Kidney epithelial cell (primary cell): ENCODE measurements around the gene C1orf174. TPM values are rescaled to one million over a fixed set of nuclear protein-coding genes. Genes with fewer than 3 reads are reported as not detected.

Source experiments
- DNase-seq: peaks from one replicate; pipeline ENCODE4 v3.0.0-alpha.2; 2010; ENCODE audit warnings: low read depth
- H3K27me3 ChIP-seq: 2 replicates; pipeline ENCODE4 v1.6.0; 2011; ENCODE audit warnings: low read length; ENCODE audit not compliant: control insufficient read depth, insufficient read depth
- H3K36me3 ChIP-seq: 2 replicates; pipeline ENCODE4 v1.5.1; 2011; ENCODE audit warnings: low read length; ENCODE audit not compliant: control insufficient read depth, insufficient read depth
- H3K4me3 ChIP-seq: 2 replicates; pipeline ENCODE4 v1.5.1; 2011; ENCODE audit warnings: low read depth, mild to moderate bottlenecking, control low read depth, low read length
- total RNA-seq: library from RNA; depleted of rRNA; stranded (reverse); fragments of >200 nt; gene quantifications from 2 replicates; pipeline ENCODE4 v1.2.3, GENCODE V29; 2015
- TF ChIP-seq, protein P1 (sequence below): IDR thresholded peaks from 2 replicates; pipeline ENCODE4 v1.5.1; 2011; ENCODE audit warnings: mild to moderate bottlenecking, moderate library complexity, low read length, control low read depth, inconsistent platforms; ENCODE audit not compliant: insufficient read depth, poor library complexity, severe bottlenecking

C1orf174 gene
- total RNA-seq, result 33.1 and 33.3 TPM in 2 replicates

DNA sequence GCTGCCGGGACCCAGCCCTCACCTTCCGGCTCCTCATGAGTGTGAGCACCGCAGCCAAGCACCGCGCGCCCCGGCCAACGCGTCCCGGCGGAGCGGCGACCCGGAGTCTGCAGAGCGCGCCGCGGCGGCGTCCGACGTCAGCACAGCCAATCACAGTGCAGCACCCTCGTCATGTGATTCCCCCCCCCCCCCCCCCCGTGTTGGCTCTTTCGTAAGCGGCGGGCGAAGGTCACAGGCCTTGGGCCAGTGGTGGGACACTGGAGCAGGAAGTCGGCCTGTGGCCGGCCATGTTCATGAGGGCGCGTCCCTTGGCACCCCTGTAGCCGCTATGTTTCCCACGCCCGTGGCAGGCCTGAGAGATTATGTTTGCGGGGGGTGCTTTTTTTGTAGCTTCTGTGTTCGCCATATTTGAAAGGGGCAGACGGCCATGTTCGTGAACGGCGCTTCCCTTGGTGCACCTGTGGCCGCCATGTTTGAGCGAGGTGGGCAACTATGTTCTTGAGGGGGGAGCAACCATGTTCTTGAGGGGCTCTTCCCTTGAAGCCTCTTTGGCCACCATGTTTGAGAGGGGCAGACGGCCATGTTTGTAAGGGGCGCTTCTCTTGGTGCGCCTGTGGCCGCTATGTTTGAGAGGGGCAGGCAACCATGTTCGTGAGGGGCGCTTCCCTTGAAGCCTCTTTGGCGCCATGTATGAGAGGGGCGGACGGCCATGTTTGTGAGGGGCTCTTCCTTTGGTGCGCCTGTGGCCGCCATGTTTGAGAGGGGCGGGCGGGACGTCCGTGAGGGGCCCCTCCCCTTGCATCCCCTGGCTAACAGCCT lies at the start of gene C1orf174:
Gene C1orf174 (minus strand): TSS at position 123 of the 819 bp plus-strand sequence. CDS start 86 bp downstream, at position 37.
- H3K4me3 ChIP-seq, result peak within 1 kb of the TSS; percentile 81
- no peaks in the 10 kb centered on the region for H3K36me3 ChIP-seq
- H3K27me3 ChIP-seq, result no peaks in the 10 kb centered on the region
- DNase-seq, result peak; percentile 88
- TF ChIP-seq, protein P1, sequence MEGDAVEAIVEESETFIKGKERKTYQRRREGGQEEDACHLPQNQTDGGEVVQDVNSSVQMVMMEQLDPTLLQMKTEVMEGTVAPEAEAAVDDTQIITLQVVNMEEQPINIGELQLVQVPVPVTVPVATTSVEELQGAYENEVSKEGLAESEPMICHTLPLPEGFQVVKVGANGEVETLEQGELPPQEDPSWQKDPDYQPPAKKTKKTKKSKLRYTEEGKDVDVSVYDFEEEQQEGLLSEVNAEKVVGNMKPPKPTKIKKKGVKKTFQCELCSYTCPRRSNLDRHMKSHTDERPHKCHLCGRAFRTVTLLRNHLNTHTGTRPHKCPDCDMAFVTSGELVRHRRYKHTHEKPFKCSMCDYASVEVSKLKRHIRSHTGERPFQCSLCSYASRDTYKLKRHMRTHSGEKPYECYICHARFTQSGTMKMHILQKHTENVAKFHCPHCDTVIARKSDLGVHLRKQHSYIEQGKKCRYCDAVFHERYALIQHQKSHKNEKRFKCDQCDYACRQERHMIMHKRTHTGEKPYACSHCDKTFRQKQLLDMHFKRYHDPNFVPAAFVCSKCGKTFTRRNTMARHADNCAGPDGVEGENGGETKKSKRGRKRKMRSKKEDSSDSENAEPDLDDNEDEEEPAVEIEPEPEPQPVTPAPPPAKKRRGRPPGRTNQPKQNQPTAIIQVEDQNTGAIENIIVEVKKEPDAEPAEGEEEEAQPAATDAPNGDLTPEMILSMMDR, result no peak

DNA sequence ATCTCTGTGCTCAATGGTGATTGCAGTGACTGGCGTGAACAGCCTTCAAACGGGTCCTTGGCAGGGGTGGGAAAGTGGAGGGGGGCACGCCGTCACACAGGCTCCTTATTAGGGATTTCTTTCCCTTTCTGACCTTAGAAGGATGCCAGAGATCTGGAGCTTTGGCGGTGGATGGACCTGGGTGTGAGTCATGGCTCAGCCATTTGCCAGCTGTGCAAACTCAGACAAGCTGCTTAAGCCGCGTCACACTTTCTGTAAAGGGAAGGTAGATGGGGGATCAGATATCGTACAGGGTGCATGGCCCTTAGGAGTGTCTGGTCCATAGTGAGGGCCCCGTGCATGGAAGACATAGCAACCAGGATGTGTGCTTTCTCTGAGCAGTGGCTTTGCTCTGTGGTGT lies 48.3 kb upstream of the C1orf174 start:
- DNase-seq, result peak; percentile 25
- Histone ChIP-seq H3K4me3 (no peak overlapping the region), H3K27me3 (no peaks in the 10 kb centered on the region), H3K36me3 (no peaks in the 10 kb centered on the region)
- TF ChIP-seq, protein P1, result no peak

DNA sequence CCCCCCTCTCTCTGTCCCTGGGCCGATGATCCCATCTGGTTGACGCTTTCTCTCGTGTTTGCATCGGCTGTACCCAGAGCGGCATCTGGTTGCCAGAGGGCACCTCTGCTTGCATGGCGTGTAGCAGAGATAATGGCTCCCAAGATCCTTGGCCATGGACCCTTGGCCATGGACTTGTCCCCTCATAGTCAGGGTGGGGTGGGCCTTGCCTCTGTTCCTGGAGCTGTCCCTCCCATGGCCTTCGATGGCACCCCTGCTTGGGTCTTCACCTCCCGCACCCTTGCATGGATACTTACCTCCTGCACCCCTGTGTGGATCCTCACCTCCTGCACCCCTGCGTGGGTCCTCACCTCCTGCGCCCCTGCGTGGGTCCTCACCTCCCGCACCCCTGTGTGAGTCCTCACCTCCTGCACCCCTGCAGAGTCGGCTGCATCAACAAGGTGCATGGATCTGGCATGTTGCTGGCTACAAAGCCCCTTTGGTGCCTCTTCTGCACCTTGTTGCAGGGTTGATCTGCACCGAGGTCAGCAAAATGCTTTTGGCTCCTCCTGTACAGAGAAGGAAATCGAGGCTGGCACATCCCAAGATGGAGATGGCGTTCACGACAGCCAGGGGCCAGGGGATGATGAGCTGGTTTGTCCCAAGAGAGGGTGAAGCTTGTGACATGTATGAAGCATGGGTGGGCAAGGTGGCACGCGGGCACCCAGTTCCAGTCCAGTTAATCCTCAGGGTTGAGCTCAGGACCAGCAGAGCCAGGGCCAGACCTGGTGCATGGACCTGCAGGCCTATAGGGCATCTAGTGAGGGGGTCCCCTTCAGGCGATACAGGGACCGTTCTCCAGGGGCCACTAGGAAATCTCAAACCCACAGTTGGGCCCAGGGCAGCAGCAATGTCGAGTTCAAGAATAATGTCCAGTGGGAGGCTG lies 46.1 kb upstream of the C1orf174 start:
- TF ChIP-seq, protein P1, result no peak
- Histone ChIP-seq H3K4me3 (no peak overlapping the region), H3K36me3 (no peaks in the 10 kb centered on the region), H3K27me3 (no peaks in the 10 kb centered on the region)
- no peak for DNase-seq

DNA sequence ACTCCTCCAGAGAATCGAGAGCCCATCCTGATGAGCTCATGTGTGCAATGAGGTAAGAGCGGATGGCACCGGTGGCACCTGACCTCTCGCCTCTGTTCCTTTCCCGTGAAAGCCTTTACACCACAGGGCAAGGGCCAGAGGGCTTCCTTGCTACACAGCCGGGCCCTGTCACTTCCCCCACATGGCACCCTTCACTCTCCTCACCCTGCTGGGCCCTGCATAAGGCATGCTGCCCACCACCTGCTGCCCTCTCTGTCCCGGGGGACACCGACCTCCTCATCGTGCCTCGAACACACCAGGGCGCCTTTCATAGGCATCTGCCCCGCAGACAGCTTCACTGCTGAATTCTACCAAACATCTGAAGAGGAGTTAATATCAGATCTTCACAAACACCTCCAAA lies 45.1 kb upstream of the C1orf174 start:
- no peak for DNase-seq
- TF ChIP-seq, protein P1, result no peak
- H3K27me3 ChIP-seq, result no peaks in the 10 kb centered on the region
- H3K36me3 ChIP-seq, result no peaks in the 10 kb centered on the region
- no peak overlapping the region for H3K4me3 ChIP-seq

DNA sequence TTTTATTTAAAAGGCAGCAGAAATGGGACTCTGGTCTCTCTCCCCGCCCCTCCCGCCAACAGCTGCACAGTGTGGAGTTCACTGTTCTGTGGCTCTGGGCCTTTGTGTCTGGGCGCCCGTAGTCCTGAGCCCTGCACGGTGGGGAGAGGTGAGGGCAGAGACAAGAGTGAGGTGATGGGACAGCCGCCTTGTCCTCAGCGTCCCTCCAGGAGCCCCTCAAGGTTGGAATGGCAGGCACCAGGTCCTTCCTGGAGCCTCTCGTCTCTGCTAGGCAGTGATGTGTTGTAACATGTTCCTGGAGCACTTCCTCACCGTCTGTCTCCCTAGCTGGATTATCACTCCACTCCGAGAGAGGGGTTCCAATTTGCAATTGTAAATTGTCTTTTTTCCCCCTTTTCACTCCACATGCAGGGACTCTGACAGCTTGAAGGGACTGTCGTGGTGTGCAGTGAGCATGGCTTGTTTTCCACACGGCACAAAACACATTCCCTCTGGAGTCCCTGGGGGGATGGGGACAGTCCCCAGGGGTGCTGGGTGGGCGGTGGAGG lies 44.6 kb upstream of the C1orf174 start:
- TF ChIP-seq, protein P1, result no peak
- no peak for DNase-seq
- Histone ChIP-seq H3K36me3 (no peaks in the 10 kb centered on the region), H3K4me3 (no peak overlapping the region), H3K27me3 (no peaks in the 10 kb centered on the region)
